ENCODE measurements around the gene ASAP2.

Gene ASAP2

DNA sequence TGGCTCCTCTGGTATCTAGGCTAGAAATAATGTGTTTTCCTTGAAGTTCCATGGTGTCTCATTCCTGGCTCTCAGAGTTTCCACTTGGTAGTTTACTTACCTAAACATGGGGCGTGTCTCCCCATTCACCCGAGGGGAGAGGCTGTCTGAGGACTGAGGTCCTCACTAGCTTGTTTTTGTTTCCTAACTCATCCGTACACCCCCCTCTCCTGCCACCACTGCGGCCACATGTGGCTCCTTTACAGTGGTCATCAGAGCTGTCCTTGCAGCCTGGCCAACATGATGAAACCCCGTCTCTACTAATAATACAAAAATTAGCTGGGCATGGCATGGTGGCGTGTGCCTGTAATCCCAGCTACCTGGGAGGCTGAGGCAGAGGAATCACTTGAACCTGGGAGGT, 106.0 kb downstream of the ASAP2 start:
- 0 out of 2 replicates have a peak, but pooled peaks cover 1% of the 10 kb centered on the region for H3K36me3 ChIP-seq
- H3K27ac ChIP-seq, result no peak overlapping the region
- no peak for DNase-seq
- H3K9me3 ChIP-seq (ENCODE audit: severe bottlenecking), result no peaks in the 10 kb centered on the region
- H3K4me3 ChIP-seq (ENCODE audit: low read depth, low read length), result no peak overlapping the region
- H3K27me3 ChIP-seq (ENCODE audit: insufficient read depth, low read depth, severe bottlenecking), result no peaks in the 10 kb centered on the region
- TF ChIP-seq, protein P1, sequence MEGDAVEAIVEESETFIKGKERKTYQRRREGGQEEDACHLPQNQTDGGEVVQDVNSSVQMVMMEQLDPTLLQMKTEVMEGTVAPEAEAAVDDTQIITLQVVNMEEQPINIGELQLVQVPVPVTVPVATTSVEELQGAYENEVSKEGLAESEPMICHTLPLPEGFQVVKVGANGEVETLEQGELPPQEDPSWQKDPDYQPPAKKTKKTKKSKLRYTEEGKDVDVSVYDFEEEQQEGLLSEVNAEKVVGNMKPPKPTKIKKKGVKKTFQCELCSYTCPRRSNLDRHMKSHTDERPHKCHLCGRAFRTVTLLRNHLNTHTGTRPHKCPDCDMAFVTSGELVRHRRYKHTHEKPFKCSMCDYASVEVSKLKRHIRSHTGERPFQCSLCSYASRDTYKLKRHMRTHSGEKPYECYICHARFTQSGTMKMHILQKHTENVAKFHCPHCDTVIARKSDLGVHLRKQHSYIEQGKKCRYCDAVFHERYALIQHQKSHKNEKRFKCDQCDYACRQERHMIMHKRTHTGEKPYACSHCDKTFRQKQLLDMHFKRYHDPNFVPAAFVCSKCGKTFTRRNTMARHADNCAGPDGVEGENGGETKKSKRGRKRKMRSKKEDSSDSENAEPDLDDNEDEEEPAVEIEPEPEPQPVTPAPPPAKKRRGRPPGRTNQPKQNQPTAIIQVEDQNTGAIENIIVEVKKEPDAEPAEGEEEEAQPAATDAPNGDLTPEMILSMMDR (IDR thresholded peaks at IDR 0.05; ENCODE audit: low read depth, low read length), result no peak

- H3K27me3 ChIP-seq (ENCODE audit: insufficient read depth, low read depth, severe bottlenecking), result no peaks in the 10 kb centered on the region
Observed at GRCh38 chr2:9313443-9313842, 106.8 kb downstream of the ASAP2 start.

GRCh38 chr2:9315280-9315847, 108.8 kb downstream of the ASAP2 start:
- TF ChIP-seq, protein P1 (IDR thresholded peaks at IDR 0.05; ENCODE audit: low read depth, low read length), result no peak
- H3K36me3 ChIP-seq, result no peaks in the 10 kb centered on the region; the same call in 1 of the 2 replicates
- no peaks in the 10 kb centered on the region for H3K9me3 ChIP-seq (ENCODE audit: severe bottlenecking)
- H3K27me3 ChIP-seq (ENCODE audit: insufficient read depth, low read depth, severe bottlenecking), result no peaks in the 10 kb centered on the region
- DNase-seq, result no peak
- no peak overlapping the region for H3K27ac ChIP-seq
- H3K4me3 ChIP-seq (ENCODE audit: low read depth, low read length), result no peak overlapping the region

More at GRCh38 chr2:9313443-9313842, 106.8 kb downstream of the ASAP2 start:
- H3K9me3 ChIP-seq (ENCODE audit: severe bottlenecking), result no peaks in the 10 kb centered on the region
- TF ChIP-seq, protein P1 (IDR thresholded peaks at IDR 0.05; ENCODE audit: low read depth, low read length), result no peak
- H3K36me3 ChIP-seq, result no peaks in the 10 kb centered on the region
- DNase-seq, result no peak
- H3K4me3 ChIP-seq (ENCODE audit: low read depth, low read length), result no peak overlapping the region
- no peak overlapping the region for H3K27ac ChIP-seq

DNA sequence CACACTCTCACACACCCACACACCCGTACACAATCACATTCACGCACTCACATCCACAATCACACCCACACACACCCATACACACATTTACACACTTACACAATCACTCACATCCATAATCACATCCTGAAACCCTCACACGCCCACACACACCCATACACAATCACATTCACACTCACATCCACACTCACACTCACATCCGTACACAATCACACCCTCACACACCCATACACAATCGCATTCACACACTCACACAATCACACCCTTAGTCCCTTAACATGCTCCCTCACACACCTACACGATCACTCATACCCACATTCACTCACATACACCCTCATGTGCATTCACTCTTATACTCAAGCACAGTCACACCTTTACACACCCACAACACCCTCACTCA, 110.9 kb downstream of the ASAP2 start:
- Histone ChIP-seq H3K9me3 (ENCODE audit: severe bottlenecking) (no peaks in the 10 kb centered on the region), H3K4me3 (ENCODE audit: low read depth, low read length) (no peak overlapping the region), H3K27me3 (ENCODE audit: insufficient read depth, low read depth, severe bottlenecking) (no peaks in the 10 kb centered on the region), H3K27ac (no peak overlapping the region), H3K36me3 (no peaks in the 10 kb centered on the region; the same call in 1 of the 2 replicates)
- no peak for DNase-seq
- TF ChIP-seq, protein P1 (IDR thresholded peaks at IDR 0.05; ENCODE audit: low read depth, low read length), result no peak

DNA sequence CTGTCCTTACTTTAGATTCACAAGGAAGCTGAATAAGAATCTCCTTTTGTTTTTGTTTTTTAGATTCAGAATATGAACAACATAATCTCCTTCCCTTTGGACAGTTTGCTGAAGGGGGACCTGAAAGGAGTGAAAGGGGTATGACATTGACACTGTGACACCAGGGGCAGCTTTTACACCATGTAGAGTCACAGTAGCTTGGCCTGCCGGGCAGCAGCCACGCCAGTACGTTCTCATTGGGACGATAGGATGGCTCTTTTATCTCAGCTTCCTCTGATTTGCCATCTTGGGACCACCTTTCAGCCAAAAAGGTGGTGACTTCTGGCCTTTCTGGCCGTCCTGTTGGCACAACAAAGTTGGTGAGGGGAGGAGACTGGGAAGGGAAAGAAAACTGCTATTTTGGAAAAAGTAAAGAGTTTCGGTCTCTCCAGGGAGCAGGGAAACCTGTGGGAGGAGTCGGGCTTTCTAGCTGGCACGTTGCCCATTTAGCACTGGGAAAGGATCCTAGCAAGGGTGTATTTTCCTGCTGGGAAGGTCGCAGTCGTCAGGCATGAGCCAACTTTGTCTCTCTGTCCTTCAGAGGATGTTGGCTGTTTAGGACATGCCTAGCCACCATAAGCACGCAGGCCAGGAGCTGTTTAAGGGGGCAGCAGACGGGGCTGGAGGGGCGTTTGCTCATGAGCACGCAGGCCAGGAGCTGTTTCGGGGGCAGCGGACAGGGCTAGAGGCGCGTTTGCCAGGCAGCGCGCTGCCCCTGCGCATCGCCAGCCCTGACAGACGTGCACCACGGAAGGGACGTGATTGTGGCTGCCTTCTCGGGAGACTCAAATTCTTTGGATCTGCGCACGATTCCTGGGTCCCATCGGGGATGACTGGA, 112.1 kb downstream of the ASAP2 start:
- peaks cover 8% of the 10 kb centered on the region for H3K36me3 ChIP-seq
- DNase-seq, result no peak
- no peak overlapping the region for H3K4me3 ChIP-seq (ENCODE audit: low read depth, low read length)
- TF ChIP-seq, protein P1 (IDR thresholded peaks at IDR 0.05; ENCODE audit: low read depth, low read length), result no peak
- no peaks in the 10 kb centered on the region for H3K27me3 ChIP-seq (ENCODE audit: insufficient read depth, low read depth, severe bottlenecking)
- H3K27ac ChIP-seq, result no peak overlapping the region
- H3K9me3 ChIP-seq (ENCODE audit: severe bottlenecking), result no peaks in the 10 kb centered on the region
